Keratinocyte (primary cell): ENCODE data around the gene CCDC137. TPM values are rescaled to one million over a fixed set of nuclear protein-coding genes. Genes with fewer than 3 reads are reported as not detected.

Experiments
- DNase-seq: peaks from one replicate; pipeline ENCODE4 v3.0.0-alpha.2; 2011; ENCODE audit warnings: low read depth, missing footprints, low spot score
- FAIRE-seq: peaks from 2 replicates; lab custom pipeline; 2011; peaks lifted over from hg19 to GRCh38; lab: Jason Lieb, UNC
- H2AFZ ChIP-seq: 2 replicates; pipeline ENCODE4 v1.6.0; 2012; ENCODE audit warnings: low read length, control low read depth, inconsistent platforms; ENCODE audit not compliant: control insufficient read depth
- H3K27ac ChIP-seq: 2 replicates; pipeline ENCODE4 v1.5.1; 2011; ENCODE audit warnings: low read length; ENCODE audit not compliant: control insufficient read depth, insufficient read depth
- H3K27me3 ChIP-seq: 3 replicates; pipeline ENCODE4 v1.6.0; 2011; ENCODE audit warnings: low read length; ENCODE audit not compliant: control insufficient read depth, insufficient read depth; ENCODE audit errors: extremely low read depth
- H3K36me3 ChIP-seq, 2 experiments: 2 replicates in 1 of 2; 3 replicates in 1 of 2; pipeline ENCODE4 v1.5.1; 2011; ENCODE audit warnings: low read length in 2 of 2, mild to moderate bottlenecking in 1 of 2; ENCODE audit not compliant: control insufficient read depth in 2 of 2, insufficient read depth in 2 of 2; ENCODE audit errors: extremely low read depth in 1 of 2
- H3K4me1 ChIP-seq: 3 replicates; pipeline ENCODE4 v1.5.1; 2011; ENCODE audit warnings: low read length; ENCODE audit not compliant: control insufficient read depth, insufficient read depth; ENCODE audit errors: extremely low read depth
- H3K4me2 ChIP-seq: 3 replicates; pipeline ENCODE4 v1.6.0; 2011; ENCODE audit warnings: low read depth, low read length; ENCODE audit not compliant: control insufficient read depth, insufficient read depth; ENCODE audit errors: extremely low read depth
- H3K4me3 ChIP-seq, 3 experiments: fragments of 200-600 bp in 1 of 3; sonication (generic) in 1 of 3; 2 replicates in 2 of 3; 3 replicates in 1 of 3; pipeline ENCODE4 v1.5.1; 2011 to 2016; ENCODE audit warnings: low read length in 3 of 3, mild to moderate bottlenecking in 3 of 3, control low read depth in 2 of 3, inconsistent platforms in 1 of 3, low read depth in 1 of 3, mixed read lengths in 1 of 3, mixed run types in 1 of 3, moderate library complexity in 1 of 3; ENCODE audit not compliant: control insufficient read depth in 2 of 3, insufficient read depth in 2 of 3; ENCODE audit errors: extremely low read depth in 1 of 3
- H3K79me2 ChIP-seq: 2 replicates; pipeline ENCODE4 v1.6.0; 2012; ENCODE audit warnings: low read length; ENCODE audit not compliant: control insufficient read depth, insufficient read depth
- H3K9ac ChIP-seq: 3 replicates; pipeline ENCODE4 v1.6.0; 2011; ENCODE audit warnings: low read length; ENCODE audit not compliant: control insufficient read depth, insufficient read depth; ENCODE audit errors: extremely low read depth
- H3K9me1 ChIP-seq: 3 replicates; pipeline ENCODE4 v1.6.0; 2011; ENCODE audit warnings: low read length; ENCODE audit not compliant: control insufficient read depth, insufficient read depth; ENCODE audit errors: extremely low read depth
- H3K9me3 ChIP-seq: 2 replicates; pipeline ENCODE4 v1.5.1; 2012; ENCODE audit warnings: low read depth, low read length; ENCODE audit not compliant: control insufficient read depth
- H4K20me1 ChIP-seq: 3 replicates; pipeline ENCODE4 v1.6.0; 2011; ENCODE audit warnings: low read length; ENCODE audit not compliant: control insufficient read depth, insufficient read depth; ENCODE audit errors: extremely low read depth
- EZH2 ChIP-seq: IDR thresholded peaks from one replicate; pipeline ENCODE4 v1.6.1; 2012; ENCODE audit warnings: inconsistent platforms, mild to moderate bottlenecking, low read length, moderate library complexity
- dilution Hi-C: fragments of 300-500 bp; cut with MboI; formaldehyde crosslinking; loops from one replicate; pipeline ENCODE4 v1.7.0; 2020; ENCODE audit warnings: low sequenced_read_pairs; ENCODE audit not compliant: extremely low pct_ligation_motif_present
- polyA plus RNA-seq, 5 experiments: library from polyadenylated mRNA; depleted of rRNA in 3 of 5; stranded (reverse) in 3 of 5; stranded (forward) in 1 of 5; unstranded in 1 of 5; fragments of >200 nt; gene quantifications; 1 replicate in 1 of 5; 2 replicates in 3 of 5; 3 replicates in 1 of 5; pipeline versions ENCODE4 v1.2.1 to v1.2.3, GENCODE V29; 2011 to 2012; ENCODE audit warnings: missing spikeins in 2 of 5, low read depth in 1 of 5, low replicate concordance in 1 of 5
- TF ChIP-seq, protein P1 (sequence below), 3 experiments: IDR thresholded peaks in 1 of 3; conservative IDR thresholded peaks in 1 of 3; optimal IDR thresholded peaks in 1 of 3; 2 replicates in 2 of 3; 3 replicates in 1 of 3; pipeline versions ENCODE3 to v1.5.1; 2011; ENCODE audit warnings: low read length in 3 of 3, mild to moderate bottlenecking in 3 of 3, moderate library complexity in 2 of 3, control low read depth in 1 of 3, inconsistent platforms in 1 of 3; ENCODE audit not compliant: insufficient read depth in 2 of 3; ENCODE audit errors: extremely low read depth in 1 of 3

CCDC137 gene
- polyA plus RNA-seq, 1 donor (not counting 4 experiments of a cell fraction or from before 2014, with no cell fraction given) = 15.4 TPM

DNA sequence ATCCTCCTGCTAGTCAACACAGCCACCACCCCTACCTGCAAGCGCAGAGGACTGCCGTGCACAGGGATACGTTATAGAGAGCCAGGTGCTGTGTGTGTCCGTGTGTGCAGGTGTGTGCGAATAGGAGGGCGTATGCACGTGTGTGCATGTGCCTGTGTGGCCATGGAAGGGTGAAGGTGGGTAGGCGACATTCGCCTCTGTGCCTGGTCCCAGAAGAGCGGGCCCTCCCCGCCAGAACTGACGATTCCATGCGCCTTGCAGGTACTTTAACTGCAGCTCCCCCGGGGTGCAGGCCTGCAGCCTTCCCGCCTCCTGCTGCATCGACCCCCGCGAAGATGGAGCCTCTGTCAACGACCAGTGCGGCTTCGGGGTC, 18.9 kb upstream of the CCDC137 start:
- Histone ChIP-seq H3K79me2 (no peaks in the 10 kb centered on the region), H3K9me3 (no peaks in the 10 kb centered on the region), H3K9ac (no peak overlapping the region), H3K9me1 (no peaks in the 10 kb centered on the region), H3K4me1 (peaks cover under 1% of the 10 kb centered on the region), H3K4me2 (no peak overlapping the region), H4K20me1 (peaks cover 4% of the 10 kb centered on the region), H3K4me3 (no peak overlapping the region), H2AFZ (no peak overlapping the region), H3K36me3 (peaks cover 0 to 3% of the 10 kb centered on the region in 2 experiments), H3K27ac (no peak overlapping the region), H3K27me3 (peaks cover 25% of the 10 kb centered on the region)
- TF ChIP-seq, protein P1, sequence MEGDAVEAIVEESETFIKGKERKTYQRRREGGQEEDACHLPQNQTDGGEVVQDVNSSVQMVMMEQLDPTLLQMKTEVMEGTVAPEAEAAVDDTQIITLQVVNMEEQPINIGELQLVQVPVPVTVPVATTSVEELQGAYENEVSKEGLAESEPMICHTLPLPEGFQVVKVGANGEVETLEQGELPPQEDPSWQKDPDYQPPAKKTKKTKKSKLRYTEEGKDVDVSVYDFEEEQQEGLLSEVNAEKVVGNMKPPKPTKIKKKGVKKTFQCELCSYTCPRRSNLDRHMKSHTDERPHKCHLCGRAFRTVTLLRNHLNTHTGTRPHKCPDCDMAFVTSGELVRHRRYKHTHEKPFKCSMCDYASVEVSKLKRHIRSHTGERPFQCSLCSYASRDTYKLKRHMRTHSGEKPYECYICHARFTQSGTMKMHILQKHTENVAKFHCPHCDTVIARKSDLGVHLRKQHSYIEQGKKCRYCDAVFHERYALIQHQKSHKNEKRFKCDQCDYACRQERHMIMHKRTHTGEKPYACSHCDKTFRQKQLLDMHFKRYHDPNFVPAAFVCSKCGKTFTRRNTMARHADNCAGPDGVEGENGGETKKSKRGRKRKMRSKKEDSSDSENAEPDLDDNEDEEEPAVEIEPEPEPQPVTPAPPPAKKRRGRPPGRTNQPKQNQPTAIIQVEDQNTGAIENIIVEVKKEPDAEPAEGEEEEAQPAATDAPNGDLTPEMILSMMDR (optimal IDR thresholded peaks at IDR 0.05 in 1 of 3, IDR thresholded peaks at IDR 0.05 in 1 of 3, conservative IDR thresholded peaks at IDR 0.05 in 1 of 3; ENCODE audit: extremely low read depth in 1 of 3, insufficient read depth in 2 of 3, low read length in 3 of 3) = no peak
- peak; percentile 59 for TF ChIP-seq EZH2
- dilution Hi-C loops = no loop called here
- DNase-seq (no peak), FAIRE-seq (no peak)

DNA sequence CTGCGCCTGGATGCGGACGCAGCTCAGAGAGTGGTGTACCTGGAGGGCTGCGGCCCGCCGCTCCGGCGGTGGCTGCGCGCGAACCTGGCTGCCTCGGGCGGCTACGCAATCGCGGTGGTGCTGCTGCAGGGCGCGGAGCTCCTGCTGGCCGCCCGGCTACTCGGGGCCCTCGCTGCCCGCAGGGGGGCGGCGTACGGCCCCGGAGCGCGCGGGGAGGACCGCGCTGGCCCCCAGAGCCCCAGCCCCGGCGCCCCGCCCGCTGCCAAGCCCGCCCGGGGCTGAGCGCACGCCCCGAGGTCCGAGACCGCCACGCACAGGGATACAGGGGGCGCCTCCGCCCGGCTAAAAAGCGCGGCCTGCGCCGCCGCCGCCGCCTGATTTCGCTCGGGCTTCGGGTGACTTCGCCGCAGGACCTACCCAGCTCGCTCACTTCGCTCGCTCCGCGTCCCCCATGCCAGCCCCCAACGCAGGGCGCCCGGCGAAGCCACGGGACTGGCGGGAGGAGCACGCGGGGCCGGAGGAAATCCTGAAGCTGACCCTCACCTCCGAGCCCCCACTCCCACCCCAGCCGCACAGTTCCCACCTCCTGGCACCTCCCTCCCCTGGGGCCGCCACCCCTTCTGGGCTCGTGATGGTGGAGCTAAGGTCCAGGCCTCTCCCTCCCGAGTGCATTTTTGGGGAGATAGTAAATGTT, 18.4 kb upstream of the CCDC137 start:
- no peak overlapping the region for H2AFZ ChIP-seq

More for the DNA sequence above, 18.4 kb upstream of the CCDC137 start:
- FAIRE-seq = no peak
- H3K27ac ChIP-seq = no peak overlapping the region
- dilution Hi-C loops = no loop called here
- no peaks in the 10 kb centered on the region for H3K9me1 ChIP-seq
- no peak overlapping the region for H3K4me2 ChIP-seq
- H4K20me1 ChIP-seq = peaks cover 4% of the 10 kb centered on the region
- no peak overlapping the region for H3K9ac ChIP-seq
- no peak overlapping the region for H3K4me3 ChIP-seq
- peak; percentile 19 for TF ChIP-seq EZH2
- TF ChIP-seq, protein P1 (optimal IDR thresholded peaks at IDR 0.05 in 1 of 3, IDR thresholded peaks at IDR 0.05 in 1 of 3, conservative IDR thresholded peaks at IDR 0.05 in 1 of 3; ENCODE audit: extremely low read depth in 1 of 3, insufficient read depth in 2 of 3, low read length in 3 of 3) = no peak
- no peaks in the 10 kb centered on the region for H3K9me3 ChIP-seq
- H3K27me3 ChIP-seq = peaks cover 25% of the 10 kb centered on the region
- H3K36me3 ChIP-seq = peaks cover 0 to 3% of the 10 kb centered on the region in 2 experiments
- no peak for DNase-seq
- no peaks in the 10 kb centered on the region for H3K4me1 ChIP-seq
- no peaks in the 10 kb centered on the region for H3K79me2 ChIP-seq
